Measurements from ENCODE around the gene MRPL32.
A peak's percentile ranks its signal among the peaks of the same experiment; 100 is the strongest.

Gene MRPL32

GRCh38 chr7:42928754-42929153, 3.4 kb upstream of the MRPL32 start:
- no peak for DNase-seq (ENCODE audit: low read depth)

GRCh38 chr7:42929449-42929848, 2.7 kb upstream of the MRPL32 start:
- no peak for DNase-seq (ENCODE audit: low read depth)

DNA sequence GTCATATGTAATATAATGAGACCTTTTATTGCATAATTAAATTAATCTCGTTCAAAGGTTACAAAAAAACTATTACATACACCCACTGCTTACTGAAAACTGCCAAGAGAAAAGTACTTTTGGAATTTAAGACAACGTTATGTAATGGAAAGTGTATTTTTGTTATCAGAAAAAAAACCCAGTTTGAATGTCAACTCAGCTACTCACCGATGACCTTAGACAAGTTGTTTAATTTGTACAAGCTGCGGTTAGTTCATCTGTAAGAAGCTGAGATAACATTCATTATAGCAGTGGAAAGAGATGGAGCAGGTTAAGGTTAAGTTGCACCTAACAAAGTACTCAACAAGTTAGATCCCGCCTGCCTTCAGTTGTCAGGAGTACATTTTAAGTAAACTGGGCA, 1.3 kb upstream of the MRPL32 start:
- no peak for DNase-seq (ENCODE audit: low read depth)

- DNase-seq (ENCODE audit: low read depth) = no peak
Observed at GRCh38 chr7:42931447-42931833, 736 bp upstream of the MRPL32 start.

DNA sequence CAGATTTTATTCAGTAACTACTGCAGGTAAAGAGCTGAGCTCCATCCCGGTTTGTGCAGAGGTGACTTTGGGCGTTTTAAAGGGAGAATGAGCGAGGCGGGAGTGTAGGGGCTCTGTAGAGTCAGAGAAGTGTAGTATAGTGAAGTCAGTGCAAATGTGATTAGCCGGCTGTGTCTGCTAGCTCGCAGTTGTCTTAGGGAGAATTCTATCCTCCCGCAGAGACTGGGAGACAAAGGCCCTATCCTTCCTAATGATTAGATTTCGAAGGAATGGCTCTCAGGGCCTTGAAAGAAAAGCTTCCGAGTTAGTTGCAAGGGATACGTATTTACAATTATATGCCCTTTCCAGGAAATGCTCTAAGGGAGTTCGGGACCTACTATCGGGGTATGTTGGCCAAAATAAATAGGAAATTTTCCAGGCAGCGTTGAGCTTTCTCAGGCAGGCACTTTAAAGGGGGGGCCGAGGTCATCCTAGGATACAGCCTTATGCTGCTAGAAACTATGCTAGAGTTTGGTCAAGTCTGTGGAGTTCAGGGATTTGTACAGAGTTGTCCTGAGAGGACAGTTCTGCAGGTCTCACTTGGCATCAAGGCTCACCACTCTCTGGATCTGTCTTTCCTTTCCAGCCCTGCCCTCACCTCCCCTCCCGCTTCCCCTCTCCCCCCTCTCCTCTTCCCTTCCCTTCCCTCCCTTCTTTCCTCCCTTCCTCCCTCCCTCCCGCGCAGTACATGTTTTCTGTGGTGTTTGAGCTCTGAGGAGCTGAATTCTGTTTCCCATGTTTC, 825 bp downstream of the MRPL32 start:
- DNase-seq (ENCODE audit: low read depth) = no peak

DNA sequence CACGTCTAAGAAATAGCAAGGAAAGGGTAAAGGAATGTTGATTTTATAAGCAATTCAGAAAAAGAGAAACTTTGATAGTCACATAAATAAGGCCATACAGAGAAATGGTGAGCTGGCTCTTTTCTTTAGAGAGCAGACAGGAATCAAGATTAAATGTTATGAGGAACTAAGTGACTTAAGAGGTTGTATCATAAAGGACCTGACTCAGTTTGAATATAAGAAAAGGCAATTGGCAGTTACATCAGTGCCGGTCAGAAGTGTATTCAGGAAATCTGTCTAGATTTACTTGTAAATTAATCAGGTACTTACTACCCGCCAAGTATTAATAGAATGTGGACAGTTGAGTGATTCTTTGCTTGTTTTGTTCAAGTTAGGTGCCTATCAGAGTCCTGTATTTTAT, 2.1 kb downstream of the MRPL32 start:
- no peak for DNase-seq (ENCODE audit: low read depth)

DNA sequence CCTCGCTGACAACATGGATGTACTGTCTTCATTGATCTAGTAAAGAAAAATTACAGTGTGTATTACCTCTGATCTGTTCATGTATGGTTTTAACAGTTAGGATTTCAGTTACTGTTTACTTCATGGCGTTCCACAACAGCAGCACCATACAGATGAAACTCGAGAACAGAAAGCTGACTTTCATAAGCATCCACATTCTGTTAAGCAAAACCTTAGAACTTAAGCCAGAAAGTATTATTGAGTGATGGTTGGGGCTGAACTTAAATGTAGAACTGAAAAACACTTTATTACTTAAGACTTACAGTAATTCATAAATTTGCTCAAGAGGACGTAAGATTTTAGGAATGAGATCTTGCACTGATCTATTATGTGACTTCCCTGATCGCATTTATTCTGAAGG, 3.7 kb downstream of the MRPL32 start:
- DNase-seq (ENCODE audit: low read depth) = no peak

GRCh38 chr7:42939457-42940240, 7.5 kb downstream of the MRPL32 start:
- no peak for DNase-seq (ENCODE audit: low read depth)

GRCh38 chr7:42940985-42941847, 9.0 kb downstream of the MRPL32 start:
- DNase-seq (ENCODE audit: low read depth) = peak; percentile 37

DNA sequence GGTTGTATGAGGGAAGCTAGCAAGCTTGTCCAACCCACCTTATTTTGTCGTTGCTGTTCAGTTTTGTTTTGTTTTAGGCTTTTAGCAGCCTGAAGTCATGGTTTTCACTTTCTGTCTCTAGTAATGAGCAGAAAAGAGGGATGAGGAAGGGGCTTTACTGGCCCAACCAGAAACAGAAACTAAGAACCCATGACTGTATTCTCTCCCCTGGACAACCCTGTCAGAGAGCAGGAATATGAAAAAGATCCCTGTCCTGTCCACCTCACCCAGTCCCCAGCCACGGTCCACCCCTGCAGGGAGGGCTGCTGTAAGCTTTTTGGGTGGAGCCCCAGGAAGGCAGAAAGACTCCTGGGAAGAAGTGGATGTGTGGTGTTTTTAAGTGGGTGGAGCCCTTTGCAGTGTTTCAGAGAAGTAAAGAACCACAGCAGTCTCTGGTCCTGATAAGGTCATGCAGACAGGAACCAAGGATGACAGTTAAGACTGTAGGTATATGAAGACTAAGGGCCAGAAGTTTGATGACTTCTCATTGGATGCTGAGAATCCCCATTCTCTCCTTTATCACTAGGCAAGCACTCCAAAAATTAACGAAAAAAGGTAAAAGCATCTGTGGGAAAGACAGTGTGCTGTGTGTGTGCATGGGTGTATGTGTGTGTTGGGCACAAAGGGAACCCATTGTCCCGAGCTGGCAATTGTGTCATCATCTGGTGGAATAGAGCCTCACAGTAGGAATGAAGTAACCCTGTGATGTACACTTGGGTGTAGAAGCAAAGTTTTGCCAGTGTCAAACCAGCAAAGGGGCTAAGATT, 13.8 kb downstream of the MRPL32 start:
- DNase-seq (ENCODE audit: low read depth) = no peak

DNA sequence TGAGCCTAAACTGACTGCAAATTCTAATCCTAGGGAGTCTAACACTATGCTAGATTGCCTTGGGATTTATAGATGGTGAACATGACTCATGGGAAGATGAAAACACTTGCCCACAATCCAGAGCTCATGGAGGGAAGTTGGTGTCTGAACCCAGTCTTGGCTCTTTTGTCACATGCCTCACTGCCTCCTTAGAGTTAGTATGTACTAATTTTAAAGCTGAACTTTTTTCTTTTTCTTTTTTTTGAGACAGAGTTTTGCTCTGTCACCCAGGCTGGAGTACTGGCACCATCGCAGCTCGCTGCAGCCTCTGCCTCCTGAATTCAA, 14.4 kb downstream of the MRPL32 start:
- DNase-seq (ENCODE audit: low read depth) = no peak

DNA sequence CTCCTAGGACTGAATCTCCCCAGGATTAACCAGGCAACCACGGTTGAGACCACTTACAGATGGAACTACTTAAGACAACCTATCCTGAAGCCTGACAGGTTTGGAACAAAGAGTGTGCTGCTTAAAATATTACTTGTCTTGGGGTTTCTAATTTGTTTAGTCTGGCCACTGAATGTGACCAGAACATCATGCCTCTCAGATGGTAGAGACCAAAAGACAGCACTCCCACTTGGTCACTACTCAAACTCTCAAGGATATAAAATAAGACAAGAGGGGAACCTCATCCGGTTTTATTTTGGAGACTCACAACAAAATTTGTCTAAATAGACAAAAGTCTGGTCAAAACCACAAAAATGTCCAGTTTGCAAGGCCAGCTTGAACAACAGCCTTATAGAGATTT, 15.3 kb downstream of the MRPL32 start:
- DNase-seq (ENCODE audit: low read depth) = no peak

- no peak for DNase-seq (ENCODE audit: low read depth)
Observed at GRCh38 chr7:42950417-42950816, 18.2 kb downstream of the MRPL32 start.

DNA sequence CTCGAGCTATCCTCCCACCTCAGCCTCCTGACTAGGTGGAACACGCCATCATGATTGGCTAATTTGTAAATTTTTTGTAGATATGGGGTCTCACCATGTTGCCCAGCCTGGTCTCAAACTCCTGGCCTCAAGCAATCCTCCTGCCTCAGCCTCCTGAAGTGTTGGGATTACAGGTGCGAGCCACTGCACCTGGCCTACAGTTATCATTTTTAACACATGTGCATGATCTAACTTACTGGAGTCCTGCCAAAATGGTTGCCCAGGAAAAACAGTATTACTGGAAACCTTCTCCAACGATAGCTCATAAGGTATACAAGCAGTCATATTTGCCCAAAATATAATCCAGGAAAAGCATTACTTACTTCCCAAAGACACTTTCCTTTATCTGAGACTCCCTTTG, 20.2 kb downstream of the MRPL32 start:
- no peak for DNase-seq (ENCODE audit: low read depth)

DNA sequence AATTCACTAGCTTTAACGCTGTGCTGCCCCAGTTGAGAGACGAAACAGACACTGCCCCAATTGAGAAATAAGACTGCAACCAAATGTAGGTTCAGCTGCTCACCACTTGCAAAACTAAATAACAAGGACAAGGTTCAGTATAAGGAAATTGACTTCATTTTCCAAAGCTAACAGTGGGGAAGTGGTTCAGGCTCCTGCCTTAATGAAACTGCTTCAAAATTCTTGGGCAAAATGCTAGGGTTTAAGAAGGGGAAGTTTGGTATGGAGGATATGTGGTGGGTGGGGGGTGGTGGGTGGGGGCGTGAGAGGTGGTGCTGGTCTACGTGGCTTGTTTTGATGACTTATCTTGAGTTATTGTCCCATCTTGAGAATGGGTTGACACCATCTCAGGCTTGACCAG, 21.8 kb downstream of the MRPL32 start:
- no peak for DNase-seq (ENCODE audit: low read depth)

DNA sequence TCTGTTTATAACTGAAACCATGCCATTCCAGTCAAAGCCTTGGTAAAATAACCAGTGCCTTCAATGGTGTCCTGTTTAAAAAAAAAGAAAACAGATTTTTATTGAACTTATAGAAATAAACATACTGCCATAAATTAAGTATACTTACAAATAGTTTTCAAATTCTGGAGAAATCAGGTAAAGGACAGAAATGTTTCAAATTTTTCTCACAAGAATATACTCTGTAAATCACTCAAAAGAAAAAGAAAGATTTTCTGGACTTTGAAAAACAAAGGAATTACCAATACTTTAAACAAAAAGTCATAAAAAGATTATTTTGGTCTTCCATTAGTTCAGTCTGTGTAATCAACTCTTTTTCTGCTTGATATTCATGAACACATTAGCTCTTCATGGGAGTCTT, 23.9 kb downstream of the MRPL32 start:
- no peak for DNase-seq (ENCODE audit: low read depth)

DNA sequence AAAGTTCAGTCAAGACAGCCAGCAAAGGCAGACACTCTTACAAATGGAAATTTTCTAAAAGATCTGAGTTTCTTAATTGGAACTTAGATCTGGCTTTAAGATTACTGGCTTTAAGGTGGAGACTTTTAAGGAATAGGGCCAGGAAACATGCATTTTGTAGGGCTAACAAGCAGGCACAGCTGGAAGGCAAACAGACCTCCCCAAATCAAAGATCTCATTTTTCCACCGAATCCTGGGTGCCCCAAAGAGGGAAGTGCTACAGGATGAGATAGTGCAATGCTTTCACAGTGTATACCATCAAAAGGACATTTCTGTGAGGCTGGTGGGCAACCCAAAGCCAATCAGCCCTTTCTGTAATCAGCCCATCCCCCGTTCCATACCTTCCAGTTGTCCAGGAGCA, 27.4 kb downstream of the MRPL32 start:
- no peak for DNase-seq (ENCODE audit: low read depth)

DNA sequence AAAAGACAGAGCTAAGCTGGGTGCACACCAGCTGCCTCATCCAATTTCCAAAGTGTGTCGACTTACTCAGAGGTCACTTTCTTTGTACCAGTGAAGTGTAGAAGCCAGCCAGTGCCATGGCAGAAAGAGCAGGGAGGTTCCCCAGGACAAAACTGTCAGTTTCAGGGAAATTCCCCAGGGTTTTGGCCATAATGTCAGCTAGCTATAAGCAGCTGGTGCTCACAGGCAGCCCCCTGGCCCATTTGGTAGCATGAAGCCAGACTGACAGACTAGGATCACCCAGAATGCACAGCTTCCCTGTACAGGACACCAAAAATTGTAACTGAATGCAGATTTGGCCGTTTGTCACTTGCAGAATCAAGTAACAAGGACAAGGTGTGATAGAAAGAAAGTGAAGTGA, 28.6 kb downstream of the MRPL32 start:
- DNase-seq (ENCODE audit: low read depth) = no peak

- no peak for DNase-seq (ENCODE audit: low read depth)
Observed at GRCh38 chr7:42961170-42961569, 29.0 kb downstream of the MRPL32 start.

DNA sequence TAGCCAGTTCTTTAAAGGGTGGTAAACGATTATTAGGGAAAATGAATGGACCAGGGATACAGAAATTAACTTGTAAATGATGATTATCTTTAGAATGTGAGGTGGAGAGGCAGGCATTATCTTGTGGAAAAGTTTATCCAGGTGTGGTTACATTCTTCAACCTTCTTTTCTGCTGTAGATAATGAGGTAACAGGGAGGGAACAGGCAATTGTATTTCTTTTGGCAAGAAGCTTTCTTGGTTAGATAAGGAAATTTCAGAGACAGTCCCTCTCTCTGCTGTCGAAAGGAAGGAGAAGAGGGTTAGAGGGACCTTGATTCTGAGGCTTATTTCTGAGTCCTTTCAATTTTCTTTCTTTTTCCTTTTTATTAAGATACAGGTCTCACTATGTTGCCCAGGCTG, 32.1 kb downstream of the MRPL32 start:
- DNase-seq (ENCODE audit: low read depth) = no peak

DNA sequence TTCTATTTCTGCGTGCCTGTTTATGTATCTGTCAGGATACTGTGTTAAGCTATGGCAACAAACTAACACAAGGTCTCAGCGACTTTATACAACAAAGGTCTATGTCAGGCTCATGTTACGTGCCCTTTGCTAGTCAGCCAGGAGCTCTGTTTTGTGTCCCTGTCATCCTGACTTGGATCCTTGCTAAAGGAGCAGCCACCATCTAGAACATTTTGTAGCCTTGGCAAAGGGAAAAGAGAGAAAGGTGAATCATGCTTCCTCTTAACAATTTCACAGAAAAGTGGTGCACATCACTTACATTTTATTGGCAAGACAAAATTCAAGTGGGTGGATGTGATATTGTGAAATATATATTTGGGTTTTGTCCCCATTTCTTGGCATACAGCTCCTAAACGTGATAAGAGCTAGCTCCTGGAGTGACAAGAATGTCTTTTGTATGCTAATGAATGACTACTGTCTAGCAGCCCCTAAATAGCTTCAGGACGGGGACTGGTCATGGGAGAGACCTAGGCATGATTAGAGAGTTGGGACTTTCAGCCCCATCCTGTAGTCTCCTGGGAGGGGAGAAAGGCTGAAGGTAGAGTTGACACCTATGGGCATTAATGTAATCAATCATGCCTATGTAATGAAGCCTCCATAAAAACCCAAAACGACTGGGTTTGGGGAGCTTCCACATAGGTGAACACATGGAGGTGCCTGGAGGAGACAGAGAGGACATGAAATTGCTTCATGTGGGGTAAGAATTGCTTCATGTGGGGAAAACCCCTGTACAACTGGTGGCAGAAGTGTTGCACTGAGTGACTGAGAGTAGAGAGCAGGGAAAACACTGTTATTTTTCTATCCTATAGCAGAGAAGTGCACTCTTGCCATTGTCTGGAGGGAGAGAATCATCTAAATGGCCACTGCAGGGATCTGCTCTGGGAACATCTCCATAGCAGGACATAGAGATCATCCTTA, 33.0 kb downstream of the MRPL32 start:
- no peak for DNase-seq (ENCODE audit: low read depth)

Measured in activated T-helper 1 cell treated with Interleukin-2 at 50 U/mL for 16 hours (primary cell).